Fibroblast of skin of left biceps (primary cell): ENCODE results near the gene HMCN1.
A peak's percentile ranks its signal among the peaks of the same experiment; 100 is the strongest.

Experiments
- DNase-seq, 2 experiments: peaks; one replicate each; pipeline ENCODE4 v3.0.0-alpha.2; 2013; ENCODE audit warnings: low read depth in 2 of 2

Gene HMCN1

DNA sequence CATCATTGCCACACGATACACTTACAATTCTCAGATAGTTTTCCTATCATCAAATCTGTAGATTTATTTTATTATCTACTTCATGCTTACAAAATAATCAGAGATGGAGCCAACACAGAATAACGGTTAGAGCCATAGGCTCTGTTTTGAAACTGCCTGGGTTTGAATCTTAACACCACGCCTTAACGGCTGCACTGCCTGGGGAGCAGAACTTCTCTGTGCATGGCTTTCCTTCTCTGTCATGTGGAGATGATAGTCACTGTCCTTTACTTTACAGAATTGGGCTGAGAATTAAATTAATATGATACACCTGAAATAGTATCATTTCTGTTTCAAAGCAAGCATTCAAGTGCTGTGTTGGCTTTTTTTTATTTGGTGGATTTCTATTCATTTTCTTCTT, 177.8 kb downstream of the HMCN1 start:
- DNase-seq: no peak

DNA sequence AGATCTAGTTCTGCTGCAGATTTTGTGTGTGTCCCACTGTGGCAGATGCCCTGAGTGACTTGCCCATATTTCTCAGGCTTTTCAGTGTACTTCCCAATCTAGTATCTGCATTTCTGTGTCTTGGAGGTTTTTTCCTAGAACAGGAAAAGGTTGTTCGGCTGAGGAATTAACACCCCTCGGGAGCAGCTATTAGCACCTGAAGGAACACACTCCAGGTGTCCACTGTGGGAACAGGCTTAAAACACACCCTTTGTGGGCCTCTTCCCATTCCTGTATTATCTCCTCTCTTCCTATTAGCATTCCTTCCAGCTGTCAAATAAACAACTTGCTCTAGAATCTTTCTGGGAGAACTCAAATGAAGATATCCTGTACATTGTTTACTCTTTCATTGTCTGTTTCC, 178.3 kb downstream of the HMCN1 start:
- DNase-seq: no peak

DNA sequence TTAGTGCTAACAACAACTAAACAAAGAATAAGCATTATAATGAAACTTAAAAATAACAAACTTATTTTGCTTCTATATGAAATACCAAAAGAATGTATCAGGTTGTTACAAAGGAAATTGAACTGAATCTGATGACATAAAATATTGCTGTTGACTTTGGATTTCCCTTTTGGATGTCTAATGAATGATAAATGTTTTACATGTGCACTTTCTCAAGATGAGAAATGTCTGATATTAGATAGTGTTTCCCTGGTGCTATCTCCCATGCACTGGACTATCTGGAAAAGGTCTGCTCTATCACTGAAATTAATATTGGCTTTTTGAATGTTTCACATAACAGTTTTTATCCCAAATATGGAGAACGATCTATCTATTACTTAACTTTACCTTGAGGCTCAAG, 179.9 kb downstream of the HMCN1 start:
- no peak for DNase-seq

DNA sequence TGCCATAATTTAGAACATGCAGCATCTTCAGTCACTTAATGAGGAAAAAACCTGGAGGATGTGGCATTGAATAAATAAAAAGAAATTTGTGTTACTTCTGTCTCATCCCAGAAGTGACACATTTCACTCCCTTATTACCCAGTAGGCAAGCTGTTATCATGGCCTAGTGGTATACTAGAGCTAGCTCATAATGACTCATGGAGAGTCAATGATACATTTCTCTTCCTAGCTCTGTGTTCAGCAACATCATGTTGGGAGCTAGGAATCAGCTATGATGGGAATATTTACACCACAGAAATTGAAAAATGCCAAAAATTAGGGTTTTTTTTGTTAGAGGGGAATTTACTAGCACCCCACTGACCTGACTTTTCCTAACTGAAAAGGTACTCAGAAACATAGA, 182.7 kb downstream of the HMCN1 start:
- DNase-seq: no peak

DNA sequence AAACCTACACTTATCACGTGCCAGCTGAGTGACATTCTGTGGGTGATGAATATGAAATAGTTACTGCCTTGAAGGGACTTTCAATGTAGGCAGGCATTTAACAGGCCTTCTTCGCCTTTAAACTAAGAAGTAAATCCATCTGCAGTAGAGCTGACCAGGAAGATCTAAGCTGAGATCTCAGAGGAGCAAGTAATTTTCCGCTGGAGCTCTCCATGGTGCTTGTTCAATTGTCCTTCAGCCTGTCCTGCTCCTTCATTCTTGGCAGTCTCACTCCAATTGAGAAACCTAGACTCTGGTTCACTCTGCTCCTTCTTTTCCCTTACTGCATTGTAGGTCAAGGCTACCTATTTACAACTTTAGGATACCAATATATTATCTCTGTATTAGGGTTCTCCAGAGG, 183.5 kb downstream of the HMCN1 start:
- DNase-seq: no peak

DNA sequence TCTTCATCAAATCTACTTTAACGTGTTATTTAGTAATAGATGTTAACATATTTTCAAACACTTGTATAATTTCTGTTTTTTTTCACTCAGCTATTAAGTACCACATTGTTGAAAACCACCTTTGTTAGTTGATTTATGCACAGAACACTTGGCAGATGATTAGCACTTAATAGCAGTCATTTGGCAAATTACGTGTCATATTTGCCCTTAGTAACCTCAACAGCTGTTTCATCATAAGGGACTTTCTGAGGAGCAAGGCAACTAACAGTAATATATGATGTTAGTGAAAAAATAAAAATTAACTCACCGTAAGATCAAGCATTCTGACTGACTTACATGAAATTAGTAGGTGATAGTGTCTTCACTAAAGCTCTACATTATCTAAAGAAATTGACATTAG, 186.4 kb downstream of the HMCN1 start:
- no peak for DNase-seq

DNA sequence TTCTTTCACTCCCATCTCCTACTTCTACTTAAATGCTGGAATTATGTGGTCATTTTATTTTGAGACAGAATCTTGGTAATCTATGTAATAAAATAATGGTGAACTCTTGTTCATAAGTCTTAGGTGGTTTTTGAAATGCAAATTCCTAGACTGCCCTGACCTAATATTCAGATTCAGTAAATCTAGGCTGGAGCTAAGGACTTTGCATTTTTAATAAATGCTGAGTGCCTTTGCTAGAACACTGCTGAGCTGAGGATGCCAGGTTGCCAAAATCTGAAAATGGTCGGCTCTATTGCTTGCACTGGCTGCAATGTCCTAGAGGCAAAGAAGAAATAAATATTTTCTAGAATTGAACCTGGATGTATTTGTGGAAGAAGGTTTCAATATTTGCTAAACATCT, 187.4 kb downstream of the HMCN1 start:
- no peak for DNase-seq

DNA sequence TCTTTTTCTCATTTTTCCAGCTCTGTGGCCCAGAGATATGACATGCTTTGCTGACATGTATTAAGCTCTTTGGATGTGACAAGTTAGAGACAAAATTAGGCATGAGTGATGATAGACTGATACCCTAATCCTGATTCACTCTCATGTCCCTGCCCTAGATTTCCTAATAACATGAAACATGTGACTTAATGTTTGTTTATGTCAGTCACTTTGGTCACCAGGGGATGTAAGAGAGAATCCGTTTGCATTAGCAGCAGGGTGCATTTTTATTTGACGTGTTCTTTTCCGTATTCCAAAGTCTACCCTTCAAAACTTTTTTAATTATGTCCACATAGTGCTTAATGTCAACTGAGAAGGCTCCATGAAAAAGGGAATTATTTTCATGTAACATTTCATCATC, 192.4 kb downstream of the HMCN1 start:
- DNase-seq: no peak

DNA sequence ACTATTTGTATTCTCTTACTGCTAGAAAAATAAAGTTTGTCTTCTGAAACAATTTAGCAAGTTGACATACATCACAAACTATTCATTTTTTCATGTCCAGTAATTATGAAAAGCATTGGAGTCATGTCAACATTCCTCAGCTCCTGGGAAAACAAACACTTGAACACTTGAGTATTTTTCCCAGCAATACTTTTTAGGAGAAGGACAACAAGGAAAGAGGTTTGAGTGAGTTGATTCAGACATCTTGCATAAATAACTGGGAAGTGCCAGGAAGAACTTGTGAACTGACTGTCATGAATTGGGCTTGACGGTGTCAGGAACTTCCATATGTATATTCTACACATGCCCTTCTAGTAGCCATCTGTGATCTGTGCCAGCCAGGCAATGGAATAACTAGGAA, 195.6 kb downstream of the HMCN1 start:
- no peak for DNase-seq

DNA sequence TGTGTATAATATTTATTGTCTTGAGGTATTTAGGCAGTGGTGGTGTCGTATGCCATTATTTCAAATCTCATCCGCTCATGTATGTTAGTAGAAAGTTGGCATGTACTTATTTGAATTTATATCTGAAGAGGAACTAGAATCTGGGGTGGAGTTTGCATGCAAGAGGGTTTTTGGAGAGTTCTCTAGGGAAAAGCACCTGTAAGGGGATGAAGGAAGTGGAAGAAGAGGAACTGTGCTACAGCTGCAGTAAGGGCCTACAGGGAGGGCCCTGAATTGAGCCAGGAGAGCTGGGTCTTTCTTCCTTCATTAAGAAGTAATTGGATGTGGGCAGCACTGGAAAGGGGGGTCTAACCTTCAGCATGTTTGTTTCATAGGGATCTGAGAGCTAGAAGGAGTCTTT, 197.2 kb downstream of the HMCN1 start:
- DNase-seq: no peak

DNA sequence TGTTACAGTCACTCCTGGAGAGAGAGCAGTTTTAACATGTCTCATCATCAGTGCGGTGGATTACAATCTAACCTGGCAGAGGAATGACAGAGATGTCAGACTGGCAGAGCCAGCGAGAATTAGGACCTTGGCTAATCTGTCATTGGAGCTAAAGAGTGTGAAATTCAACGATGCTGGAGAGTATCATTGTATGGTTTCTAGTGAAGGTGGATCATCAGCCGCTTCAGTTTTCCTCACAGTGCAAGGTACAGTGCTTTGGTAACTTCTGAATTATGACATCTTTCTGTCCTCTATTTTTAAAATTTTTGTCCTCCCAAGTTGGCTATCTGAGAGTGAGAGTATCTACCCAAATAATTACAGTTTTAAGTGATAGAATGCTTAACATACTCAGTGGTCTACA, 199.4 kb downstream of the HMCN1 start:
- DNase-seq: no peak

DNA sequence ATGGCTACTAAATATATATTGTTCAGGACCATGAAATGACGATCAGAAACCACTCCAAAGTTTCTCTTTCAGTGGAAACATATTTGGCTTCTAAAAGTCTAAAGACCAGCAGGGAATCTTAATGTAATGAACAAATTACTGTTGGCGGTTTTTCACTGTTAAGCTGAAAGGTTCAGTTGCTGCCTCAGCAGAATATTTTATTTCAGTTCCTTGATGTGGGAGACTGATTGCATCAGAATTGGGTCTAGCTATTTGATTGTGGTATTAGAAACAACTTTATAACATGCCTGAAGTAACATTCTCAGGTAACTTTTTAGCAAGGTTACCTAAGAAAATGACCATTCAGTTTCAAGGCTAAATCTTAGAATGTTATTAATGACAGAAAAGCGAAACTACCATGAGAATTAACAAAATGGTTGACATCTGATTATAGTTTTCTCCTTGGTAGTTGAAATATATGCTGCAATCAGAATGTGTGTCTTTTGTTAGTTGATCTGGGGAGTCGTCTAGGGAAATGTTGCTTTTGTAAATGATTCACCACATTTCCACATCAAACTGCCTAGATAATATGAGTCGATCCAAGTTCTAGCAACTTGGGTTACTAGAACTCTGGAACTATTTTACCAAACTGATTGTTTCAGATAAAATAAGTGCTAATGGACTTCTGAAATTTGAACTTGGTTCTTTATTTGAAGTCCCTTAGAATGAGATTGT, 200.4 kb downstream of the HMCN1 start:
- peak; percentile 66 for DNase-seq

DNA sequence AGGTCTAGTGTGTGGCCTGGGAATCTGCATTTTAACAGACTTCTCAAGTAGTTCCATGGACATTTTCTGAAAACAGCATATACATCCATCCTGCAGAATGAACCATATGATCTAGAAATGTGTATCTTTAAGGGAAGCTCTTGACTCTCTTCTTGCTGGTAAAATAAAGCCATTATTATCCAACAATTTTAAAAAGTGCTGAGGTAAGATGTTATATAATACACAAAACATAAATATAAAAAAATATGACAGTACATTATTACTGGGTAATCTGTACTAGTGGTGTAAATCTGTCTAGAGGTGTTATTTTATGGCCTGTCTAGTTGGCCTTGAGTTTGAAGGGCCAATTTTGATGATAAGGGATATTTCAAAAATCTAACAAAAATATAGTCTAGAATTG, 201.2 kb downstream of the HMCN1 start:
- no peak for DNase-seq

DNA sequence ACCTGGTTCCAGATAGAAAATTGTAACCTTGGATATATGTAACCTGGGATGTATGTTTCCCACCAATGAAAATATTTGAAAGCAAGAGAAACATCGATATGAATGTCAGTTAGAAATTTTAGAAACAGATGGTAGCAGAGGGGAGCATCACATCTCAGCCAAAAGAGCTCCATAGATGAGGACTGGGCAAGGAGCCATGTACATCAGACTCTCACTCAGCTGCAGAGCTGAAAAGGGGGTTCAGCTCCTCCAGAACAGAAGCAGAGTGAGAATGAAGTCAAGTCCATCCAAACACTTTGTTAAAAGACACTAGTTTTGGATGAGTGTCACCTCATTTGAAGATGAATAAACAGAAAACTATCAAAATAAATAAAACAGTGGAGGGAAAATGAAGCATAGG, 202.4 kb downstream of the HMCN1 start:
- no peak for DNase-seq

DNA sequence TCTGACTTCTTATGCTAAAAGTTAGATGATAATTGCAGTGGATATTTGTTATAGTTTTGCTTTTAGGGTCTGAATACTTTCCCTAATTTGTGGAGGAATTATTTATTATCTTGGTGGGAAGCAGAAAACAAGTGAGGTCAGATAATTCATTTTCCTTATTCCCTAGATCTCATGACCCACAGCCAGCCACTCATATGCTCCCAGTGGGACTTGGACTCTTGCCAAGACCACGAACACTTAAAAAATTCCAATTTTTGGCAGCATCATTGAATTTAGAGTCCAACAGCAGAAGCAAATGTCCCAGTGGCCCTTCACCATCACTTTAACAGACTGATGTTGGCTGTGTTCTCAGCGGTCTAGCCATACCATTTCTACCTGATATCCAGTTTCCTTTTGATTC, 204.2 kb downstream of the HMCN1 start:
- DNase-seq: no peak

DNA sequence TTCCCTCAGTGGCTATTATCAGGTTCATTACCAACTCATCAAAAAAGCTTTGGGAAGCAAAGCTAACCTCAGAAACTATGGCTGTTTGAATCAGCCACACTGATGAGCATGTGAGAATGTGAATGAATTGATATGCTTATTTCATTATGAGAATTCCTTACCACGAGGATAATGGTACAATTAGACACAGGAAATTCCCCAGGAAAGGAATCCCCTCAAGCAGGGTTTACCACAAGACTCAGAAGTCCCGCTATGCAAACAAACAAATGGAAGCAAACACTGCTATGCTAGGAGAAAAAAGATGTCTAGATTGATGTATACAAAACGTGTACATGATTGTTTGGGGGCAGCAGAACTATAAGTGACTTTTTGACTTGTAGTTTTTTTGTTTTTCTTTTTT, 205.0 kb downstream of the HMCN1 start:
- DNase-seq: peak in 1 of 2 experiments; percentile 37

DNA sequence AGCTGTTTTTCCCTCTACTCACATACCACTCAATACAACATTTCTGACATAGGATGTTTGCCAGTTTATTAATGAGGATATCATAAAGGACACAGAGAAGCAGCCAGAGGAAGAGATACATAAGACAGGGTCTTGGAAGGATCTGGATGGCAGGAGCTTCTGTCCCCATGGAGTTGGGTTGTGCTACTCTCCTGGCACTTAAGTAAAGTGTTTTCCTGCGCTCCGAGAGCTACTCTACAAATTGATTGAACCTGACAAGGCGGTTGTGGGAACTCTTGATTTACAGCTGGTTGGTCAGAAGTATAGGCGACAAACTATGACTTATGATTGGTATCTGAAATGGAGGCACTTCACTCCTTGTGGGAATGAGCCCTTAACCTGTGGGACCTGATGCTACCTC, 208.8 kb downstream of the HMCN1 start:
- DNase-seq: no peak

DNA sequence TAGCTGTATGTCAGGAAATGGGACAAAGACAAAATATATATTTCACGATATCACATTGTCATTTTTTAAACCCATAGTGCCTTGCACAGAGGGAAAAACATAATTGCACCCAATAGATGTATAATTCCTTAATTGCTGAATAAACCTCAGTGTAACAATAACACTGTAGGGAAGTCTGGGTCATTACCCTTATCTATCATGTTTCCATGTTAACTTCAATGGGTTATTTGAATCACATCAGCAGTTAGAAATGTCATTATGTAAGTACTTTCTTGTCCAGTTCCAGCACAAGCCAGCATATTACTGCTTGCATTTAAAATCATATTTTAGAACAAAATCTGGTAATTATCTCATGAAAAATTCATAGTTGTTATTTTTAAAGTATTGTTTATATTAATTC, 222.7 kb downstream of the HMCN1 start:
- no peak for DNase-seq

DNA sequence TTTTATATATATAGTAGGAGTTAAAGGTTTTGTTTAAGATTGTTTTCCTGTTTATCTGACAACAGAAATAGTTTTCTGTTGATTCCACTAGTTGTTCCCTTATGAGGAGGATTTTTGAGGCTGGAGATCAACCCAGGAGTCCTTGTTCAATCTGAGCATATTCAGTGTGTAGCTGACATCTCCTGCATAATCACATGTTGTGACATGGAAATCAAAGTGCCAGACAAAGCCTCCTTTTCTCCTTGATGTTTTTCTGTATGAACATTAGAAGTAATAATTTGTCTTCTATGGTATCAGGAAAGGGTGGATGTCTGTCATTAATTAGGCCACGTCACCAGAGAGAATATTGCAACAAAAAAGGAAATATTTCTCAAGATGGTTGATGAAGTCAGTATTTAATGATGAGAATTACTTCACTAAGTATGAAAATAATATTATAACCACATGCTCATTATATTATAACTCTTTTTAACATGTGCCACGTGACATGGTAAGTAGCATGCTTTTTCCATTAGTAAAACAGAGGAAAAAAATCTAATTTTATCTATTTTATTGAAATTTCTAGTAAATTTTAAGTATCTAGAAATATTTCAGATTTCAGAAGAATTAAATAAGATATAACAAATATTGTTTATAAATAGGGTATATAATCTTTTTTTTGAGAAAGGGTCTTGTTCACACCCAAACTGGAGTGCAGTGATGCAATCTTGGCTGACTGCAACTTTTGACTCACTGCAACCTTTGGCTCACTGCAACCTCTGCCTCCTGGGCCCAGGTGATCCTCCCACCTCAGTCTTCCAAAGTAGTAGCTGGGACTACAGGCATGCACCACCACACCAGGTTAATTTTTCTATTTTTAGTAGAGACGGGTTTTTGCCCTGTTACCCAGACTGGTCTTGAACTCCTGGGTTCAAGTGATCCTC, 223.5 kb downstream of the HMCN1 start:
- DNase-seq: no peak

DNA sequence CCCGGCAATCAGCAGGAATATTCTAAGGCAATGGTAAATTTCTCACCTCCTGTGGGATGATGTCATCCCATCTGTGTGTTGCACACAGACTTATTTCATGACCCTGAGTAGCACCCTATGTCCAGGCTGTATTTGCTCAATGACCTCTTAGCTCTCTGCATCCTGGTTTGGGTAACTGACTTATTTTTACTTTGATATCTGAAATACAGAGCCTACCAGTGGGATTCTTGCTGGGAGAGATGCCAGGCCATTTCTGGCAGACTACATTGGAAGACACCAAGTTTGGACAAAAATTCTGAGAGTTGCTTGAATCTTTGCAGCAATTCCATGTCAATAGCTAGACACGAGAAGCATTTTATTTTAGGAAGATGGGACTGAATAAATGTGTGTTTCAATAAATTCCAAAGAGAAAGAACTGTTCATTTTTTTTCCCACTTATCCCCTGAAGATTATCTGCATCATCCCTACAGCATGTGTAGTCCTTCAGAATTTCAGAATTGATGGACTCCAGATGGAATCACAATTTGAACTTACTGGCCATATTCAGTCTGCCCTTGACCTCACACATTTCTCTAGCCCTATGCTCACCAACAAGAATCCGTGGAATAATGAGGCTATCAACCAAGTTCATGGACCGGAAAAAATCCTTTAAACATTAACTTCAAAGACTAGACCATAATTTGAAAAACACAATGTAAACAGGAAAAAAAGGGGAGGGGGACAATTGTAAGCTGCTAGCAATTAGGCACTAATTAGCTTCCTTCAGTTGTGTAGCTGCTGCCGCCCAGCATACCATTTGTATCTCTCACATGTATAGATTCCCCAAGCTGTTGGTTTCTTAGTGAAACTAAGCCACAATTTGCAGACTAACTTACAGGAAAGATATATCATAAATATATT, 226.5 kb downstream of the HMCN1 start:
- peak; percentile 82 to 86 for DNase-seq

DNA sequence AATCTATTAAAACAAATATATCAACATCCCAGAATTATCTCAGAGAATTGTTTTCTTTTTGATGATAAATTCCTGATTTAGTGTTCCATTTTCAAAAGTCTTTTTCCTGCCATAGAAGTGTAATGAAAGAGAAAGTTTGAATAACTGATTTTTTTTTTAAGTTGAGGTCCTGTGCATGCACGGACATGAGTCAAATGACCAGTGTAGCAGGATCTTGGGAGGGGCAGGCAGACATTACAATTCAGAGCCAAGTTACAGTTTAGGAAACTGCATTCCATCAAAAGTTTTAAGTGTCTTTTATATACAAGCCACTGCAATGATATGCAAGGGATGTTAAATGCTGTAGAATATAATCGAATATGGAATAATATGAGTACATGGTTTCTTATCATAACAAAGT, 227.5 kb downstream of the HMCN1 start:
- no peak for DNase-seq

DNA sequence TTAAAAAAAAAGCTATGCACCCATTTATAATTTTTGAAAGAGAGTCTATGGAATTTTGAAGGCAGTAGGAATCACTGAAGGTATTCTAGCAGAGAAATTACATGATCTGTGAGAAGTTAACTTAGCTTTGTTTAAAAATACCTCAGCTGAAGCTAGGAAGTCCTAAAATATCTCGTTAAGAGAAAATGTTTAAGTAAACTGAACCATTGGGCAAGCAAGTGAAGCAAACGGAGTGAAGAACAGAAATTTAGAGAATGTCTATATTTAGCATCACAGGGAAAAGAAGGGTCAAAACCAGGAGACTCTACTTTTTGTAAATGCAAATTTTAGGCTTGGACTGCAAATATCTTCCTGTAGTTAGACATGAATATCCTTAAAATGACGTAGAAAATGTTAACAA, 230.8 kb downstream of the HMCN1 start:
- DNase-seq: no peak
